ENCODE measurements around the gene DOLK. TPM values are rescaled to one million over a fixed set of nuclear protein-coding genes. Genes with fewer than 3 reads are reported as not detected.
"Not testable (repeated sequence)": the region's sequence is repeated elsewhere in the genome, so short reads cannot be mapped to it uniquely, and the experiment has no call there.

The DOLK gene
- total and polyA plus RNA-seq, 2 donors (not counting 1 experiment from before 2014, with no cell fraction given): 3.0 to 12.2 TPM

- Histone ChIP-seq H3K4me1 (ENCODE audit: control insufficient read depth in 2 of 2, insufficient read depth in 2 of 2, low read length in 2 of 2) (peaks cover 15 to 18% of the 10 kb centered on the region in 2 donors), H3K27me3 (replicated peaks in 1 of 4; ENCODE audit: control extremely low read depth in 1 of 4, control insufficient read depth in 3 of 4, insufficient read depth in 4 of 4, low read length in 3 of 4) (no peaks in the 10 kb centered on the region), H3K4me2 (replicated peaks; ENCODE audit: low read depth, low read length, poor library complexity, severe bottlenecking) (peak overlapping the region; percentile 91), H4K20me1 (ENCODE audit: control insufficient read depth, insufficient read depth, low read length, poor library complexity, severe bottlenecking) (no peaks in the 10 kb centered on the region), H3K27ac (ENCODE audit: low read length in 2 of 2) (no peak overlapping the region), H3K9ac (ENCODE audit: low read length) (no peak overlapping the region), H3K79me2 (ENCODE audit: control insufficient read depth, insufficient read depth, low read length) (peaks cover 44% of the 10 kb centered on the region), H3K4me3 (ENCODE audit: control extremely low read depth in 1 of 5, extremely low read depth in 1 of 5, insufficient read depth in 1 of 5, low read depth in 2 of 5, low read length in 4 of 5) (no peak overlapping the region), H3K9me3 (ENCODE audit: control extremely low read depth in 1 of 3, control insufficient read depth in 2 of 3, insufficient read depth in 1 of 3, low read length in 2 of 3) (no peaks in the 10 kb centered on the region), H3K36me3 (replicated peaks in 1 of 2; ENCODE audit: control extremely low read depth in 1 of 2, control insufficient read depth in 1 of 2, extremely low read depth in 1 of 2, insufficient read depth in 2 of 2, low read length in 1 of 2) (peaks cover 0 to 4% of the 10 kb centered on the region in 2 experiments), H2AFZ (ENCODE audit: insufficient read depth, low read depth, low read length, poor library complexity, severe bottlenecking) (no peak overlapping the region)
- CTCF ChIA-PET: no interaction called here
- POLR2A ChIA-PET: interaction anchor here (1.2 kb wide), 1 partner anchor 116 kb away, joined by 3 read pairs; the partner anchor contains the start of gene SPOUT1
- peak overlapping the region; percentile 97 for H3K4me3 Mint-ChIP-seq
- H3K4me1 Mint-ChIP-seq: peaks cover 27% of the 10 kb centered on the region
- DNase-seq (no peak), ATAC-seq (ENCODE audit: low read depth) (no peak)
- H3K27me3 Mint-ChIP-seq: no peaks in the 10 kb centered on the region
- H3K27ac Mint-ChIP-seq: peak overlapping the region; percentile 61
- H3K9me3 Mint-ChIP-seq (ENCODE audit: insufficient read depth): no peaks in the 10 kb centered on the region
- no peak for TF ChIP-seq EZH2 (IDR thresholded peaks at IDR 0.05; ENCODE audit: borderline replicate concordance, insufficient read depth, low read depth, low read length, poor library complexity, severe bottlenecking)
- TF ChIP-seq, protein P1, sequence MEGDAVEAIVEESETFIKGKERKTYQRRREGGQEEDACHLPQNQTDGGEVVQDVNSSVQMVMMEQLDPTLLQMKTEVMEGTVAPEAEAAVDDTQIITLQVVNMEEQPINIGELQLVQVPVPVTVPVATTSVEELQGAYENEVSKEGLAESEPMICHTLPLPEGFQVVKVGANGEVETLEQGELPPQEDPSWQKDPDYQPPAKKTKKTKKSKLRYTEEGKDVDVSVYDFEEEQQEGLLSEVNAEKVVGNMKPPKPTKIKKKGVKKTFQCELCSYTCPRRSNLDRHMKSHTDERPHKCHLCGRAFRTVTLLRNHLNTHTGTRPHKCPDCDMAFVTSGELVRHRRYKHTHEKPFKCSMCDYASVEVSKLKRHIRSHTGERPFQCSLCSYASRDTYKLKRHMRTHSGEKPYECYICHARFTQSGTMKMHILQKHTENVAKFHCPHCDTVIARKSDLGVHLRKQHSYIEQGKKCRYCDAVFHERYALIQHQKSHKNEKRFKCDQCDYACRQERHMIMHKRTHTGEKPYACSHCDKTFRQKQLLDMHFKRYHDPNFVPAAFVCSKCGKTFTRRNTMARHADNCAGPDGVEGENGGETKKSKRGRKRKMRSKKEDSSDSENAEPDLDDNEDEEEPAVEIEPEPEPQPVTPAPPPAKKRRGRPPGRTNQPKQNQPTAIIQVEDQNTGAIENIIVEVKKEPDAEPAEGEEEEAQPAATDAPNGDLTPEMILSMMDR (IDR thresholded peaks at IDR 0.05): no peak
- WGBS (ENCODE audit: insufficient coverage): over 99% methylated on average over 15 of the region's 19 CpGs
- intact Hi-C loops (cut with micrococcal nuclease): loop anchor here (2.0 to 10.0 kb wide), 3 partner anchors 261 to 679 kb away; partner anchors contain the start of genes C9orf50, NTMT1 and URM1
Observed at GRCh38 chr9:128945798-128946501, 1.5 kb downstream of the DOLK start.

- 90% methylated on average over 3 of the region's 7 CpGs for WGBS (ENCODE audit: insufficient coverage)
- H3K4me3 ChIP-seq (ENCODE audit: control extremely low read depth in 1 of 5, extremely low read depth in 1 of 5, insufficient read depth in 1 of 5, low read depth in 2 of 5, low read length in 4 of 5); H2AFZ ChIP-seq (ENCODE audit: insufficient read depth, low read depth, low read length, poor library complexity, severe bottlenecking); H3K4me3 Mint-ChIP-seq; H3K27ac Mint-ChIP-seq; H3K36me3 ChIP-seq (replicated peaks in 1 of 2; ENCODE audit: control extremely low read depth in 1 of 2, control insufficient read depth in 1 of 2, extremely low read depth in 1 of 2, insufficient read depth in 2 of 2, low read length in 1 of 2); H4K20me1 ChIP-seq (ENCODE audit: control insufficient read depth, insufficient read depth, low read length, poor library complexity, severe bottlenecking); H3K27ac ChIP-seq (ENCODE audit: low read length in 2 of 2); ATAC-seq (ENCODE audit: low read depth); H3K27me3 ChIP-seq (replicated peaks in 1 of 4; ENCODE audit: control extremely low read depth in 1 of 4, control insufficient read depth in 3 of 4, insufficient read depth in 4 of 4, low read length in 3 of 4); DNase-seq; H3K27me3 Mint-ChIP-seq; H3K9me3 Mint-ChIP-seq (ENCODE audit: insufficient read depth); H3K9me3 ChIP-seq (ENCODE audit: control extremely low read depth in 1 of 3, control insufficient read depth in 2 of 3, insufficient read depth in 1 of 3, low read length in 2 of 3); CTCF ChIA-PET; H3K4me2 ChIP-seq (replicated peaks; ENCODE audit: low read depth, low read length, poor library complexity, severe bottlenecking); H3K9ac ChIP-seq (ENCODE audit: low read length); POLR2A ChIA-PET: not testable (repeated sequence)
- intact Hi-C loops (cut with micrococcal nuclease): loop anchor here (5.0 to 10.0 kb wide), 2 partner anchors 573 to 680 kb away; partner anchors contain the start of genes C9orf50, NTMT1 and URM1
- H3K4me1 Mint-ChIP-seq: peaks cover 27% of the 10 kb centered on the region
- H3K4me1 ChIP-seq (ENCODE audit: control insufficient read depth in 2 of 2, insufficient read depth in 2 of 2, low read length in 2 of 2): peaks cover 15 to 18% of the 10 kb centered on the region in 2 donors
- H3K79me2 ChIP-seq (ENCODE audit: control insufficient read depth, insufficient read depth, low read length): peaks cover 35% of the 10 kb centered on the region
Observed at GRCh38 chr9:128944966-128945365, 2.4 kb downstream of the DOLK start.
